Measurements from ENCODE around the gene GEMIN2.

DNA sequence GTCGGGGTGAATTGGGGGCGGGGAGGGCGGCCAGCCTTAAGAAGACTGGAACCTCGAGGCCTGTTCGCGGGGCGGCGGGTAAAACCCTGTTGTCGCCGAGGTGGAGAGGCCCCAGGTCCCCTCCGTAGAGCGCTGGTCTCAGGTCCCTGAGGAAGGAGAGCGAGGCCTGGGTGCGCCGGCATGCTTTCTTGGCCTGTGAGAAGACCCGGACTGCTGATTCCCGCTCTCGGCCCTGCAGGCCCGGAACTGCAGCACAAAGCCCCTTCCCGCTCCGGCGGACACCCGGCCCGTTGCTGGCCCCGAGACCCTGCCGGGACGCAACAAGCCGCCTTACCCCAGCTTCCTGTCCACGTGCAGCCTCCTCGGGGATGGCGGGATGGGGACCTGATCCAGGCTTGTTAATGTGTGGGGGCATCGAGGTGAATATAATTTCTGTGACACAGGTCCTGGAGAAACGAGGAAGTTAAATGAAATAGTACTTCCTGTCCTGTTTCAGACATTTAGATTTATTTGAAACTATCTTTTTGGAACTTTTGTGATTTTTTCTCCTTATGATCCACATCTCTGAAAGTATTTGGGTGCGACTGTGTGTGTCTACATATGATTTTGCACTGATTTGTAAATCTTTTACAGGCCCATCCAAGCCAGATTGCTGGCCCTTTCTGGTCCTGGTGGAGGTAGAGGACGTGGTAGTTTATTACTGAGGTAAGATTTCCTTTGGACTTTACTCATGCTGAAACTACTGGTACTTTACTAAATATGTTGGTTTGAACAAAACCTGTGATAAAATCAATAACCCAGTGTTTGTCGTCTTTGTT, 61.5 kb downstream of the GEMIN2 start:
- no peak for TF ChIP-seq POLR2AphosphoS5 (IDR thresholded peaks at IDR 0.05; ENCODE audit: insufficient read depth, low read depth, low read length)
- TF ChIP-seq POLR2A (IDR thresholded peaks at IDR 0.05; ENCODE audit: low read depth, low read length): no peak
- no peak for TF ChIP-seq CTCF (IDR thresholded peaks at IDR 0.05; ENCODE audit: extremely low read depth in 1 of 2, insufficient read depth in 1 of 2, low read depth in 1 of 2, low read length in 2 of 2)
- TF ChIP-seq JUN (IDR thresholded peaks at IDR 0.05; ENCODE audit: borderline replicate concordance, insufficient read depth, insufficient read length, low read depth): no peak
- no peak for TF ChIP-seq EZH2 (IDR thresholded peaks at IDR 0.05; ENCODE audit: borderline replicate concordance, low read depth, low read length, severe bottlenecking)
- TF ChIP-seq FOS (IDR thresholded peaks at IDR 0.05; ENCODE audit: borderline replicate concordance, insufficient read depth, low read length): no peak

All from endothelial cell of umbilical vein (primary cell).